ENCODE data around the gene SMURF2. TPM values are rescaled to one million over a fixed set of nuclear protein-coding genes. Genes with fewer than 3 reads are reported as not detected.

SMURF2 gene
- total RNA-seq, 4 donors from 2014 or later, result 18.4 to 92.0 (median 37.3) TPM

- H3K27ac ChIP-seq, result no peak overlapping the region
- H3K27me3 ChIP-seq, result no peaks in the 10 kb centered on the region
- intact Hi-C loops (cut with DNase I; ENCODE audit: low total_unique reads), result no loop called here
- TF ChIP-seq CTCF (IDR thresholded peaks at IDR 0.05) (no peak), POLR2A (IDR thresholded peaks at IDR 0.05) (no peak)
- H3K36me3 ChIP-seq, result no peaks in the 10 kb centered on the region
- no peaks in the 10 kb centered on the region for H3K4me1 ChIP-seq
- no peak overlapping the region for H3K4me3 ChIP-seq
- no peaks in the 10 kb centered on the region for H3K9me3 ChIP-seq
- DNase-seq, result no peak
Measured at GRCh38 chr17:64688481-64688880, 26.4 kb upstream of the SMURF2 start.

- H3K36me3 ChIP-seq, result no peaks in the 10 kb centered on the region
- H3K27me3 ChIP-seq, result no peaks in the 10 kb centered on the region
- no peak overlapping the region for H3K4me3 ChIP-seq
- TF ChIP-seq CTCF (IDR thresholded peaks at IDR 0.05), result no peak
- no peak for TF ChIP-seq POLR2A (IDR thresholded peaks at IDR 0.05)
- no peaks in the 10 kb centered on the region for H3K9me3 ChIP-seq
- intact Hi-C loops (cut with DNase I; ENCODE audit: low total_unique reads), result no loop called here
- H3K27ac ChIP-seq, result no peak overlapping the region
- no peak for DNase-seq
- no peaks in the 10 kb centered on the region for H3K4me1 ChIP-seq
Measured at GRCh38 chr17:64687961-64688360, 25.9 kb upstream of the SMURF2 start.

GRCh38 chr17:64687376-64687775, 25.3 kb upstream of the SMURF2 start:
- no peaks in the 10 kb centered on the region for H3K4me1 ChIP-seq
- TF ChIP-seq CTCF (IDR thresholded peaks at IDR 0.05), result no peak
- no peak for TF ChIP-seq POLR2A (IDR thresholded peaks at IDR 0.05)
- no peaks in the 10 kb centered on the region for H3K36me3 ChIP-seq

GRCh38 chr17:64686705-64687104, 24.6 kb upstream of the SMURF2 start:
- H3K4me1 ChIP-seq, result no peaks in the 10 kb centered on the region
- no peaks in the 10 kb centered on the region for H3K36me3 ChIP-seq
- TF ChIP-seq POLR2A (IDR thresholded peaks at IDR 0.05) (no peak), CTCF (IDR thresholded peaks at IDR 0.05) (no peak)
- no peaks in the 10 kb centered on the region for H3K9me3 ChIP-seq
- intact Hi-C loops (cut with DNase I; ENCODE audit: low total_unique reads), result no loop called here
- H3K27me3 ChIP-seq, result no peaks in the 10 kb centered on the region
- H3K4me3 ChIP-seq, result no peak overlapping the region
- DNase-seq, result no peak
- H3K27ac ChIP-seq, result no peak overlapping the region

More at GRCh38 chr17:64687376-64687775, 25.3 kb upstream of the SMURF2 start:
- DNase-seq, result no peak
- Histone ChIP-seq H3K9me3 (no peaks in the 10 kb centered on the region), H3K27ac (no peak overlapping the region), H3K27me3 (no peaks in the 10 kb centered on the region), H3K4me3 (no peak overlapping the region)
- intact Hi-C loops (cut with DNase I; ENCODE audit: low total_unique reads), result no loop called here

- no peaks in the 10 kb centered on the region for H3K27me3 ChIP-seq
- TF ChIP-seq CTCF (IDR thresholded peaks at IDR 0.05) (no peak), POLR2A (IDR thresholded peaks at IDR 0.05) (no peak)
- no peak overlapping the region for H3K4me3 ChIP-seq
- no peak overlapping the region for H3K27ac ChIP-seq
- H3K4me1 ChIP-seq, result no peaks in the 10 kb centered on the region
- intact Hi-C loops (cut with DNase I; ENCODE audit: low total_unique reads), result no loop called here
- H3K36me3 ChIP-seq, result no peaks in the 10 kb centered on the region
- DNase-seq, result no peak
- H3K9me3 ChIP-seq, result no peaks in the 10 kb centered on the region
Measured at GRCh38 chr17:64685705-64686104, 23.6 kb upstream of the SMURF2 start.

Measured in uterus (tissue), 4 donors.